Stimulated activated CD4-positive, alpha-beta T cell treated with anti-CD3 and anti-CD28 coated beads, TNF-alpha, amount 100 ng/mL, for 4 hours (primary cell): ENCODE measurements around the gene OR4D10.
"Not testable (repeated sequence)": the region's sequence is repeated elsewhere in the genome, so short reads cannot be mapped to it uniquely, and the experiment has no call there.

ENCODE experiments used
- DNase-seq, 3 experiments: peaks; one replicate each; pipeline ENCODE4 v3.0.0-alpha.2; 2020; ENCODE audit warnings: low read depth in 3 of 3

OR4D10 gene

GRCh38 chr11:59473015-59473414, at the start of gene OR4D10:
OR4D10 (plus strand) TSS chr11:59473315; CDS start chr11:59477430, 4,115 bp downstream.
- no peak for DNase-seq

DNA sequence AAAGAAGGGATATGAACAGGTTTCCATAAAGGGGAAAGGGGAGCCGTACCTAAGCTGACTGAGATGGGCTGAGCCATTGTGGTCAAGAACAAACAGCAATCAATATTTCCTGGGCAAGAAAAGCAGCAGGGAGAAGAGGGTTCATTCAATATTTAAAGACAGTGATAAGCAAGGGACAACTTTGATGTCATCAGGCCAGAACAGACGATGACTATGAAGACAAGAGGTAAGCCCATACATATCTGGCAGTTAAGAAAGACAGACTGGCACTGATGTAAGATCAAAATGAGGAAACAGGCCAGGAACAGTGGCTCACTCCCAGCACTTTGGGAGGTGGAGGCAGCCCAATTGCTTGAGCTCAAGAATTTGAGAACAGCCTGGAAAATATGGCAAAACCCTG, 49.3 kb upstream of the OR4D10 start:
- no peak for DNase-seq

GRCh38 chr11:59425131-59425530, 48.0 kb upstream of the OR4D10 start:
- DNase-seq: no peak

DNA sequence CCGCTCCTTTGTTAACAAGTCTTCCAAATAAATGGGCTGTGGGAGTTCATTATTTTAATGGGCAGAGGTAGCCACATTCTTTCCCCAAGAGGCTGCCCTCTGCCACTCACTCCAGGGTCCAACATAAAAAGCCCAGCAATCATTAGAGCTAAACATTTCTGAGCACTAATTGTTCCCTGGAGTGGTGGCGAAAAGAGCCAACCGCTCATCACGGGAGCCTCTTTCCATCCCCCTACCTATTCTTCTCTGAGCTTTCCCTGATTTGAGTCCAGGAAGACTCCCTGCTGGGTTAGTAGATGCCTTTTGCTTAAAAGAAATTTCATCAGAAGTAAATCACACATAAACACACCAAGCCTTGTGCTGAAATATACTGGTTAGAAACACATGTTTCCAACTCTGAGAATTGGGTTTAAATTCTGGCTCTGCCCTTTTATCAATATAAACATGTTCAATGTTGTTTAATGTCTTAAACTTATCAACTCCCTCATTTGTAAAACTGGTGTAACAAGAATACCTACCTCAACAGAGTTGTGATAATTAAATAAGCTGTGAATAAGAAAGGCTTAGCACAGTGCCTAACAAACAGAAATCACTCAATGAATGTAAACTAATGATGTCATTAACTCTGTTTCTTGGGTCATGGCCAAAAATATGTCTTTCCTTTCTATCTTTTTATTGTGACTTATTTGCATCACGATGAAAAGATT, 46.6 kb upstream of the OR4D10 start, which contains the start of gene OR5A2:
Gene OR5A2, minus strand, starts transcription at position 53 of the 707 bp plus-strand sequence. CDS start 3,460 bp downstream, outside the sequence.
- DNase-seq: no peak

DNA sequence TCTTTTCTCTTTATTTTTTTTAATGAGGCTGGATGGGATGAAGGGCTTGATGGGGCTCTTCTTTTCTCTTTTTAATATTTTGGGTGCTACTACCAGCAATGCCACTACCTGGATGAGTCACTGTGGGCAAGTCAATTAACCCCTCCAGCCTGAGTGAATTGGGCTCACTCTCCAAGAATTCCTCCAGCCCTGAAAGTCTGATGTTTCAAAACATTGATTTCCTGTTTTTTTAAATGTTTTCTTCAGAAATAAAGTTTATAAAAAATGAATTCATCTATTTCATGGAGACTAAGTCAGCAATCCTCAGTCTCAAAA, 46.1 kb upstream of the OR4D10 start:
- DNase-seq: no peak

GRCh38 chr11:59429924-59430516, 43.1 kb upstream of the OR4D10 start:
- peak in 1 of 3 experiments; percentile 11 for DNase-seq

- no peak for DNase-seq
Measured at GRCh38 chr11:59436169-59436568, 36.9 kb upstream of the OR4D10 start, which contains the start of gene OR5A1. OR5A1 (plus strand) TSS chr11:59436469; CDS start chr11:59443169, 6,700 bp downstream.

DNA sequence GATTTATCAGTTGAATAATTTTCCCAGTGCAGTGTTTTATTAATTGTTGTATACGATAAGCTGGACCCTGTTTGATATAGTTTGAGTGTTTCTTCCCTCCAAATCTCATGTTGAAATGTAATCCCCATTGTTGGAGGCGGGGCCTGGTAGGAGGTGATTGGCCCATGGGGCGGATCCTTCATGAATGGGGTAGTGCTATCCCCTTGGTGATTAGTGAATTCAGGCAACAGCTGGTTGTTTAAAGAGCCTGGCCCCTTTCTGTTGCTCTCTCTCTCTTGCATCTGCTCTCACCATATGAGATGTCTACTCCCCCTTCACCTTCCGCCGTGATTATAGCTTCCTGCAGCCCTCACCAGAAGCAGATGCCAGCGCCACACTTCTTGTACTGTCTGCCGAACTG, 35.3 kb upstream of the OR4D10 start:
- no peak for DNase-seq

- DNase-seq: not testable (repeated sequence)
Measured at GRCh38 chr11:59445624-59446023, 27.5 kb upstream of the OR4D10 start.

DNA sequence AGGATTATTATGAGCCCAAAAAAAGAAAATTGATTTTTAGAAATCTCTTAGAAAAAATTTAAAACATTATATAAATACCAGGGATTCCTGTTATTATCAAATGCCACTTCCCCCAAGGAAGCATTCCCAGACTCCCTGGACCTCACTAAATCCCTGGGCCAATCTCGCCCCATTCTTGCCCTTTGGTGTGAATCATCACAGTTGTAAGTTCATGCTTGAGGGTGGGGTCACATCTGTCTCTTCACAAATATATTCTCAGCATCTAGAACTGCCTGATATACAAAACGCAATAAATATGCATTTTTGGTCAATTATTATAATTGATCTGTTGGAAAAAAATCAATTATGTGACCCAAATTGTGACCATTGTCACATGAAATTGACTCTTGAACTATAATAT, 24.6 kb upstream of the OR4D10 start:
- DNase-seq: no peak

- no peak for DNase-seq
Measured at GRCh38 chr11:59456661-59457060, 16.5 kb upstream of the OR4D10 start, which contains the start of gene OR4D6. OR4D6 (plus strand) TSS chr11:59456961; CDS start chr11:59456961, 0 bp downstream.

- no peak for DNase-seq
Measured at GRCh38 chr11:59459916-59460315, 13.2 kb upstream of the OR4D10 start.

DNA sequence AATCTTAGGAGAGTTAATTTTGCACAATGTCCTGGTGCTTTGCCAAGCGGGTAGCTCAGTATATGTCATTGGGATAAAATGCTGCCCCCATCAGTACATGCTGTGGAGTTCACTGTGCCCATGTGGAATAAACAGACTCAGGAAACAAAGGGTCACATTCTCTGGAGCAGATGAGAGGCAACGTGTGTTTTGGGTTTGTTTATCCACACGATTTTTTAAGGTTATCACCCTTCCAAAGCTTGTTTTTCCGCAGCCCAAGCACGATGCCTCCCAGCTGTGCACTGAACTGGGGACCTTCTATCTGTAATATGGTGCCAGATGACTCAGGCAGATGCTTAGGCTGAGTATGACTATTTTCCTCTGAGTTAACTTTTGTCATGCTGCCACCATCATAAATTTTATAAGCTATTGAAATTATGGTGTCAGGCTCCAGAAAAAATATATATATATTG, 9.9 kb upstream of the OR4D10 start:
- no peak for DNase-seq

GRCh38 chr11:59475176-59475575, 2.1 kb downstream of the OR4D10 start:
- no peak for DNase-seq

GRCh38 chr11:59479906-59480305, 6.8 kb downstream of the OR4D10 start:
- no peak for DNase-seq

GRCh38 chr11:59480359-59480758, 7.2 kb downstream of the OR4D10 start:
- no peak for DNase-seq

DNA sequence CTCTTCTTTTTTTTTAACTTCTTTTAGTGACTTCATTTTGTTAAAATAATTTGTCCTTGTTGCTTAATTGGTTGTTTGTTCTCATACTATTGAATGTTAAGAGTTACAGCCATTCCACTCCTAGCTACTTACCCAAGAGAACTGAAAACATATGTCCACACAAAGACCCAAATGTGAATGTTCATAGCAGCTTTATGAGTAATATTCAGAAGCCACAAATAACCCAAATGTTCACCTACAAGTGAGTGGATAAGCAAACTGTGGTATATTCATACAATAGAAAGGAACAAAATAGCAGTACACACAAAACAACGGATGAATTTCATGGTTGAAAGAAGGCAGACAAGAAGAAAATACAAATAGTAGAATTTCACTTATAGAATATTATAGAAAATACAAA, 28.8 kb downstream of the OR4D10 start:
- DNase-seq: no peak

DNA sequence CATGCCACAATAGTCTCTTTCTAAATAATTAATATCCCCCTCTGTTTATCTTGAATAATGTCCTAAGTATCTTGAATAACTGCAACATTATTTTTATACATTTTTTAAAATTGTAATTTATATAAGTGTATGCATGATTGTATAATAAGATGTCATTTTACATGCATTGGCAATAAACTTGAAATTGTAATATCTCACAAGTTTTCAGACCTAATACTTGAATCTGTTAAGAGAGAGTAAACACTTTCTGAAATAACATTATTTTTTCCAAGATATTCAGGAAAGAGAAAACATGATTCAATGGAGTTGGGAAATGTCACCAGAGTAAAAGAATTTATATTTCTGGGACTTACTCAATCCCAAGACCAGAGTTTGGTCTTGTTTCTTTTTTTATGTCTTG, 30.2 kb downstream of the OR4D10 start, which contains the start of gene OR4D11:
Gene OR4D11, plus strand, starts transcription at position 301 of the 400 bp plus-strand sequence. Its CDS starts 0 bp downstream, at position 301.
- no peak for DNase-seq

- DNase-seq: no peak
Measured at GRCh38 chr11:59510941-59511589, 38.0 kb downstream of the OR4D10 start, which contains the start of gene OR4D9. OR4D9 (plus strand) TSS chr11:59511539; CDS start chr11:59514913, 3,374 bp downstream.

DNA sequence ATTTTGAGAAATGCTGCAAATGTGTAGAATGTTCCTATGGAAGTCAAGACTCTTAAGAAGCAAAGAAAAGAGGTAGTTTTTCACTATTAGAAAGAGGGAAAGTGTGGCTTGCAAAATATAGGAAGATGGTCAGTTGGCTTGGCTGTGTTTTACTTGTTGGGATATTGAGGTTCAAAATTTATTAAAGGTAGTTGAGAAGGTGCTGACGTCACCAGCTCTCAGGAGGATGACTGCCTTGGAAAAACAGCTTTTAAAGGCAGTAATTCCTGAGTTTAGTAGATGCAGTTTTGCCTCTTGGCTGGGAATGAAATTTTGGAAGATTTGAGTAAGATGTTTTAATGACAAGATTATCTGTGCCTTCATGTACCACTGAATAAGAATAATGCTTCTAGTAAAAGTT, 38.6 kb downstream of the OR4D10 start:
- no peak for DNase-seq

DNA sequence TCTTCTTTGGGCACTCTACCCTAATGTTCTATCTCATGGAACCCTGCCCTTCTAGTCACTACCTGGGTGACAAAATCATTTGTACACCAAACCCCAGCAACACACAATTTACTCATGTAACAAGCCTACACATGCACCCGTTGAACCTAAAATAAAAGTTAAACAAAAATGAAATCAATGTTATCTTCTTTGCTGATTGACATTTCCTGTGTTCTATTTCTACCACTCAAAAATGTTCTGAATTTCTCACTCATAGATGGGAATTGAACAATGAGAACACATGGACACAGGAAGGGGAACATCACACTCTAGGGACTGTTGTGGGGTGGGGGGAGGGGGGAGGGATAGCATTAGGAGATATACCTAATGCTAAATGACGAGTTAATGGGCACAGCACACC, 47.0 kb downstream of the OR4D10 start:
- DNase-seq: not testable (repeated sequence)

DNA sequence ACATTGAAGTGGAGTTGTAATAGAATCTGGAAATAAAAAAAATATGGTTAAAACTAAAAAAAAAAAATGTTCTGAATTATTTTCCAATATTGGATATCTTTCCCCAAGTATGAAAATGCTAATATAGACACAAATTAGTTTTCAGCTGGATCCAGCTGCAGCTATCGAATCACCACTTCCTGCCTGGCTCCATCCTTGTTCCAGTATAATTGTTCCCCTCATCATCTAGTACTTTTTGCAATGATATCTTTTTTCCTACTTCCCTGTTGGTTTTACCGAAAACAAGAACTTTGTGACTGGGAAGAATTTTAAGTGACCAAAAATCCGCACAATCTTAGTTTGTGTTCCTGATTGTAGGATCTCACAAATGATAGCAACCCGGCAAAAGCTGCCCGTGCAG, 47.6 kb downstream of the OR4D10 start:
- no peak for DNase-seq
